Cardiac septum (tissue), 1 donor: ENCODE measurements around the gene KLK13. TPM values are rescaled to one million over a fixed set of nuclear protein-coding genes. Genes with fewer than 3 reads are reported as not detected.

Experiments used
- DNase-seq: peaks from one replicate; pipeline ENCODE4 v3.0.0-alpha.2; 2020; ENCODE audit warnings: low spot score
- intact Hi-C: fragments of 100-400 bp; cut with DNase I; formaldehyde crosslinking; loops from one replicate; pipeline ENCODE4 v1.14.0; 2022
- total RNA-seq: library from RNA; stranded (reverse); fragmentation: NEBNext Ultra II Directional; extraction: Animal tissue kit (Norgen Biotek cat#: 25700); gene quantifications from one replicate; pipeline ENCODE4 v1.2.1, GENCODE V29; 2021
- donor health status: DM: no; HTN: no; CAD: no.

The KLK13 gene
- total RNA-seq, 1 donor from 2014 or later, result not detected

GRCh38 chr19:51071095-51071405, 6.2 kb upstream of the KLK13 start:
- no peak for DNase-seq
- intact Hi-C loops, result no loop called here

- DNase-seq, result no peak
These were observed 5.6 kb upstream of the KLK13 start for GRCh38 chr19:51070334-51071094.

GRCh38 chr19:51066393-51067186, 1.7 kb upstream of the KLK13 start:
- intact Hi-C loops, result no loop called here
- DNase-seq, result no peak

More at GRCh38 chr19:51070334-51071094, 5.6 kb upstream of the KLK13 start:
- intact Hi-C loops, result no loop called here

- intact Hi-C loops, result no loop called here
- DNase-seq, result no peak
These were observed 499 bp upstream of the KLK13 start for GRCh38 chr19:51065221-51065960.

GRCh38 chr19:51063664-51064063, 1.2 kb downstream of the KLK13 start:
- intact Hi-C loops, result no loop called here
- DNase-seq, result no peak

- intact Hi-C loops, result no loop called here
- no peak for DNase-seq
These were observed 3.9 kb downstream of the KLK13 start for GRCh38 chr19:51060973-51061372.

- no peak for DNase-seq
- intact Hi-C loops, result no loop called here
These were observed 4.6 kb downstream of the KLK13 start for GRCh38 chr19:51060336-51060735.

- intact Hi-C loops, result no loop called here
- no peak for DNase-seq
These were observed 5.2 kb downstream of the KLK13 start for GRCh38 chr19:51059715-51060114.

GRCh38 chr19:51055866-51056265, 9.0 kb downstream of the KLK13 start:
- no peak for DNase-seq
- intact Hi-C loops, result no loop called here

- DNase-seq, result no peak
- intact Hi-C loops, result no loop called here
These were observed 17.9 kb downstream of the KLK13 start for GRCh38 chr19:51047031-51047335.

- no peak for DNase-seq
- intact Hi-C loops, result no loop called here
These were observed 20.6 kb downstream of the KLK13 start for GRCh38 chr19:51044327-51044726.

- no peak for DNase-seq
- intact Hi-C loops, result no loop called here
These were observed 21.4 kb downstream of the KLK13 start for GRCh38 chr19:51043497-51043896.

- intact Hi-C loops, result no loop called here
- no peak for DNase-seq
These were observed 24.7 kb downstream of the KLK13 start for GRCh38 chr19:51040151-51040550.

- intact Hi-C loops, result no loop called here
These were observed 28.4 kb downstream of the KLK13 start for GRCh38 chr19:51036519-51036918.

GRCh38 chr19:51034704-51035103, 30.2 kb downstream of the KLK13 start, which contains the start of gene KLK12:
TSS of gene KLK12 (minus strand) at chr19:51035002. CDS start at chr19:51034621, 381 bp downstream.
- DNase-seq, result no peak
- intact Hi-C loops, result no loop called here

More at GRCh38 chr19:51036519-51036918, 28.4 kb downstream of the KLK13 start:
- DNase-seq, result no peak

GRCh38 chr19:51031880-51032225, 33.0 kb downstream of the KLK13 start:
- DNase-seq, result no peak
- intact Hi-C loops, result no loop called here

GRCh38 chr19:51031220-51031879, 33.5 kb downstream of the KLK13 start:
- intact Hi-C loops, result no loop called here
- no peak for DNase-seq

- intact Hi-C loops, result no loop called here
- DNase-seq, result no peak
These were observed 34.3 kb downstream of the KLK13 start for GRCh38 chr19:51030631-51031030.

GRCh38 chr19:51029718-51030117, 35.2 kb downstream of the KLK13 start:
- intact Hi-C loops, result no loop called here
- no peak for DNase-seq

GRCh38 chr19:51027873-51028272, 37.0 kb downstream of the KLK13 start:
- intact Hi-C loops, result no loop called here
- no peak for DNase-seq
